K562 (cell line): ENCODE results near the gene ANKRD13B. TPM values are rescaled to one million over a fixed set of nuclear protein-coding genes. Genes with fewer than 3 reads are reported as not detected.

Experiments
- ATAC-seq: fragments of 200-7000 bp; cut with Tn5 transposase; 3 replicates; pipeline ENCODE4 v1.9.1; 2020; ENCODE audit warnings: moderate library complexity
- BruUV-seq: library from RNA; stranded (reverse); fragments of 400-500 nt; replicated peaks from 2 replicates; lab custom pipeline; 2021; lab: Mats Ljungman, UMichigan
- CTCF ChIA-PET: fragments of 300-600 bp; formaldehyde crosslinking; extraction: SDS; loops from one replicate; lab custom pipeline; 2021; ENCODE audit warnings: low intra/inter-chr PET ratio; lab: Yijun Ruan, JAX
- POLR2A ChIA-PET: fragments of 300-600, 350-650 bp; sonication (Branson Sonifier 250); formaldehyde crosslinking; extraction: SDS; loops from one replicate; lab custom pipeline; 2021; ENCODE audit warnings: antibody characterized with exemption, inconsistent platforms; lab: Yijun Ruan, JAX
- DNase-seq, 4 experiments: peaks; one replicate each; pipeline versions ENCODE4 v3.0.0 to v3.0.0-alpha.2; 2011 to 2018; ENCODE audit warnings: low spot score in 3 of 4, mixed read lengths in 3 of 4; ENCODE audit errors: extremely low read depth in 1 of 4
- FAIRE-seq: peaks from 2 replicates; lab custom pipeline; 2011; peaks lifted over from hg19 to GRCh38; lab: Jason Lieb, UNC
- H2AFZ ChIP-seq: 2 replicates; pipeline ENCODE4 v1.6.0; 2011; ENCODE audit warnings: low read depth, low read length, control low read depth, inconsistent platforms
- H3K27ac ChIP-seq: fragments of 200-600 bp; 3 replicates; pipeline ENCODE4 v1.8.0; 2011; ENCODE audit warnings: low read depth, mild to moderate bottlenecking, control low read depth, inconsistent platforms, low read length, moderate library complexity, mixed read lengths; ENCODE audit errors: extremely low read depth
- H3K27me3 ChIP-seq, 2 experiments: fragments of 300-600 bp in 1 of 2; 2 replicates in 1 of 2; 3 replicates in 1 of 2; pipeline versions ENCODE4 v1.6.0 to v1.8.0; 2011; ENCODE audit warnings: inconsistent platforms in 2 of 2, low read length in 2 of 2, mild to moderate bottlenecking in 1 of 2, mixed read lengths in 1 of 2, moderate library complexity in 1 of 2; ENCODE audit not compliant: control insufficient read depth in 2 of 2, insufficient read depth in 2 of 2
- H3K36me3 ChIP-seq: fragments of 300-600 bp; 3 replicates; pipeline ENCODE4 v1.8.0; 2011; ENCODE audit warnings: mild to moderate bottlenecking, low read length, inconsistent platforms; ENCODE audit not compliant: control insufficient read depth, insufficient read depth
- H3K4me1 ChIP-seq, 2 experiments: fragments of 200-600 bp in 1 of 2; replicated peaks in 1 of 2; 2 replicates in 1 of 2; 3 replicates in 1 of 2; pipeline versions ENCODE4 v1.5.1 to v1.8.0; 2011; ENCODE audit warnings: inconsistent platforms in 2 of 2, low read length in 2 of 2, mild to moderate bottlenecking in 1 of 2, mixed read lengths in 1 of 2, moderate library complexity in 1 of 2; ENCODE audit not compliant: control insufficient read depth in 2 of 2, insufficient read depth in 2 of 2
- H3K4me2 ChIP-seq: 2 replicates; pipeline ENCODE4 v1.6.1; 2011; ENCODE audit warnings: low read length, control low read depth, inconsistent platforms, mixed read lengths; ENCODE audit not compliant: insufficient read depth
- H3K4me3 ChIP-seq: fragments of 200-600 bp; sonication (generic), shearing (Covaris generic); 2 replicates; pipeline ENCODE4 v1.5.1; 2016; ENCODE audit warnings: control low read depth, inconsistent platforms
- H3K79me2 ChIP-seq: fragments of 200-600 bp; 3 replicates; pipeline ENCODE4 v1.8.0; 2011; ENCODE audit warnings: low read length, inconsistent platforms; ENCODE audit not compliant: control insufficient read depth, insufficient read depth
- H3K9ac ChIP-seq, 2 experiments: 2 replicates each; pipeline versions ENCODE4 v1.6.0 to v1.6.1; 2011; ENCODE audit warnings: low read depth in 2 of 2, low read length in 2 of 2, control low read depth in 1 of 2, inconsistent platforms in 1 of 2, mild to moderate bottlenecking in 1 of 2, mixed read lengths in 1 of 2; ENCODE audit not compliant: insufficient read depth in 1 of 2
- H3K9me1 ChIP-seq: one replicate; pipeline ENCODE4 v1.6.0; 2011; ENCODE audit warnings: inconsistent platforms, mild to moderate bottlenecking, low read length, moderate library complexity; ENCODE audit not compliant: control insufficient read depth, insufficient read depth
- H3K9me3 ChIP-seq: replicated peaks from 2 replicates; pipeline ENCODE4 v1.5.1; 2011; ENCODE audit warnings: low read depth, low read length, inconsistent platforms; ENCODE audit not compliant: control insufficient read depth, insufficient read depth
- H4K20me1 ChIP-seq: replicated peaks from 2 replicates; pipeline ENCODE4 v1.6.1; 2011; ENCODE audit warnings: low read length, inconsistent platforms, mixed read lengths; ENCODE audit not compliant: control insufficient read depth, insufficient read depth
- CSDE1 ChIP-seq, 2 experiments: fragments of 450-650 bp; IDR thresholded peaks; 2 replicates each; pipeline ENCODE4 v1.6.1; 2016; ENCODE audit warnings: mild to moderate bottlenecking in 1 of 2
- MAZ ChIP-seq, 2 experiments: fragments of 450-650 bp in 1 of 2; sonication (generic) in 1 of 2; formaldehyde crosslinking; IDR thresholded peaks in 1 of 2; conservative IDR thresholded peaks in 1 of 2; 2 replicates each; pipeline versions ENCODE4 v1.4.0 to v1.5.0; 2020; ENCODE audit warnings: mild to moderate bottlenecking in 1 of 2, missing genetic modification reagents in 1 of 2
- RCOR1 ChIP-seq, 2 experiments: IDR thresholded peaks; 2 replicates each; pipeline ENCODE4 v1.6.1; 2012; ENCODE audit warnings: low read depth in 2 of 2, low read length in 2 of 2, borderline replicate concordance in 1 of 2, improper control_type of control experiment in 1 of 2
- SRSF9 ChIP-seq: fragments of 200-400 bp; formaldehyde crosslinking; IDR thresholded peaks from 2 replicates; pipeline ENCODE4 v1.6.1; 2017; ENCODE audit warnings: low read depth, low read length, borderline replicate concordance
- ZNF133 ChIP-seq: fragments of 250-450 bp; sonication (Bioruptor Pico); IDR thresholded peaks from 2 replicates; pipeline ENCODE4 v1.4.0; 2020; ENCODE audit warnings: mild to moderate bottlenecking
- ZNF609 ChIP-seq: sonication (generic); formaldehyde crosslinking; IDR thresholded peaks from 2 replicates; pipeline ENCODE4 v1.8.1; 2023; ENCODE audit warnings: missing genetic modification reagents, mild to moderate bottlenecking, borderline replicate concordance
- ZNF717 ChIP-seq: fragments of 250-450 bp; sonication (Bioruptor Pico); IDR thresholded peaks from 2 replicates; pipeline ENCODE4 v1.5.0; 2021
- WGBS: fragments of 100-300 bp; shearing (Covaris generic); methylation state at CpG from one replicate; pipeline ENCODE4 v1.1.6; 2016; ENCODE audit warnings: low coverage, mixed read lengths; ENCODE audit not compliant: insufficient coverage; ENCODE audit errors: missing lambda C conversion rate; 5-methylcytosine and 5-hydroxymethylcytosine counted together
- in situ Hi-C: fragments of 300-500 bp; cut with MboI; formaldehyde crosslinking; loops from 4 replicates; pipeline ENCODE4 v1.15.0; 2018; ENCODE audit warnings: inconsistent platforms, mixed read lengths
- intact Hi-C: fragments of 100-400 bp; cut with micrococcal nuclease; formaldehyde crosslinking; loops from 2 replicates; pipeline ENCODE4 v1.14.2; 2022
- polyA plus RNA-seq, 8 experiments: library from polyadenylated mRNA; depleted of rRNA in 4 of 8; stranded (reverse) in 5 of 8; unstranded in 3 of 8; fragments of >200 nt; fragmentation: Nextera tagmentation in 2 of 8; fragmentation: Illumina TruSeq in 1 of 8; extraction: Ambion mirVana in 2 of 8; extraction: Trizol in 1 of 8; gene quantifications; 2 replicates each; pipeline versions ENCODE4 v1.2.1 to v1.2.3, GENCODE V29; 2011 to 2014; ENCODE audit warnings: inconsistent platforms in 1 of 8, missing spikeins in 1 of 8
- total RNA-seq, 7 experiments: library from RNA; depleted of rRNA in 6 of 7; stranded (reverse); fragments of >200 nt in 6 of 7; fragmentation: Illumina TruSeq in 2 of 7; extraction: Trizol in 2 of 7; gene quantifications; 2 replicates each; pipeline versions ENCODE4 v1.2.1 to v1.2.3, GENCODE V29; 2011 to 2021; ENCODE audit warnings: low replicate concordance in 1 of 7
- TF ChIP-seq, protein P1 (sequence below), 2 experiments: IDR thresholded peaks; 2 replicates each; pipeline ENCODE4 v1.6.1; 2012; ENCODE audit warnings: improper control_type of control experiment in 2 of 2, low read depth in 2 of 2, low read length in 2 of 2, borderline replicate concordance in 1 of 2
- TF ChIP-seq, protein P2 (sequence below): fragments of 250-450 bp; sonication (Bioruptor Pico); IDR thresholded peaks from 2 replicates; pipeline ENCODE4 v1.9.0; 2021; ENCODE audit warnings: mild to moderate bottlenecking

Gene ANKRD13B
- total and polyA plus RNA-seq, 9 of the 15 experiments (the other 6 are each of a cell fraction or from before 2014, with no cell fraction given), result 0.15 to 28.1 (median 4.6) TPM

- TF ChIP-seq, protein P1, sequence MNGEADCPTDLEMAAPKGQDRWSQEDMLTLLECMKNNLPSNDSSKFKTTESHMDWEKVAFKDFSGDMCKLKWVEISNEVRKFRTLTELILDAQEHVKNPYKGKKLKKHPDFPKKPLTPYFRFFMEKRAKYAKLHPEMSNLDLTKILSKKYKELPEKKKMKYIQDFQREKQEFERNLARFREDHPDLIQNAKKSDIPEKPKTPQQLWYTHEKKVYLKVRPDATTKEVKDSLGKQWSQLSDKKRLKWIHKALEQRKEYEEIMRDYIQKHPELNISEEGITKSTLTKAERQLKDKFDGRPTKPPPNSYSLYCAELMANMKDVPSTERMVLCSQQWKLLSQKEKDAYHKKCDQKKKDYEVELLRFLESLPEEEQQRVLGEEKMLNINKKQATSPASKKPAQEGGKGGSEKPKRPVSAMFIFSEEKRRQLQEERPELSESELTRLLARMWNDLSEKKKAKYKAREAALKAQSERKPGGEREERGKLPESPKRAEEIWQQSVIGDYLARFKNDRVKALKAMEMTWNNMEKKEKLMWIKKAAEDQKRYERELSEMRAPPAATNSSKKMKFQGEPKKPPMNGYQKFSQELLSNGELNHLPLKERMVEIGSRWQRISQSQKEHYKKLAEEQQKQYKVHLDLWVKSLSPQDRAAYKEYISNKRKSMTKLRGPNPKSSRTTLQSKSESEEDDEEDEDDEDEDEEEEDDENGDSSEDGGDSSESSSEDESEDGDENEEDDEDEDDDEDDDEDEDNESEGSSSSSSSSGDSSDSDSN (IDR thresholded peaks at IDR 0.05; ENCODE audit: borderline replicate concordance in 1 of 2, low read depth in 2 of 2, low read length in 2 of 2), result no peak
- TF ChIP-seq, all 486 proteins: peak for 0
These were observed 6.1 kb upstream of the ANKRD13B start (continued) for GRCh38 chr17:29586676-29587469.

GRCh38 chr17:29587591-29587990, 5.3 kb upstream of the ANKRD13B start:
- BruUV-seq, result no TSS peak
- no peak overlapping the region for H2AFZ ChIP-seq
- H3K27ac ChIP-seq, result no peak overlapping the region
- peaks cover 38 to 70% of the 10 kb centered on the region in 2 experiments for H3K4me1 ChIP-seq
- in situ Hi-C loops (no loop called here), intact Hi-C loops (no loop called here)
- H3K9ac ChIP-seq, result no peak overlapping the region; a peak in 1 of 4 replicates
- H3K27me3 ChIP-seq, result no peaks in the 10 kb centered on the region
- peaks cover 2% of the 10 kb centered on the region for H3K9me1 ChIP-seq
- FAIRE-seq (no peak), DNase-seq (no peak), ATAC-seq (no peak)
- no peaks in the 10 kb centered on the region; the same call in 1 of the 2 replicates for H4K20me1 ChIP-seq
- H3K9me3 ChIP-seq, result no peaks in the 10 kb centered on the region
- ChIA-PET POLR2A (interaction anchor here (0.8 to 3.8 kb wide), 3 partner anchors 11 to 28 kb away, joined by 3 to 25 read pairs (median 5); no protein-coding TSS in a partner anchor), CTCF (no interaction called here)
- H3K36me3 ChIP-seq, result peaks cover 3% of the 10 kb centered on the region; the same call in 1 of the 3 replicates
- no peak overlapping the region for H3K4me2 ChIP-seq
- H3K79me2 ChIP-seq, result peaks cover 24% of the 10 kb centered on the region
- 85% methylated on average over 6 of the region's 6 CpGs for WGBS
- no peak overlapping the region for H3K4me3 ChIP-seq
- TF ChIP-seq SRSF9 (no peak), MAZ (CRISPR knock-in tag; conservative IDR thresholded peaks at IDR 0.05 in 1 of 2, IDR thresholded peaks at IDR 0.05 in 1 of 2) (no peak), CSDE1 (IDR thresholded peaks at IDR 0.05) (no peak), RCOR1 (IDR thresholded peaks at IDR 0.05; ENCODE audit: borderline replicate concordance in 1 of 2, low read depth in 2 of 2, low read length in 2 of 2) (no peak), ZNF717 (CRISPR knock-in tag) (no peak), ZNF609 (no peak), ZNF133 (CRISPR knock-in tag) (no peak)
- TF ChIP-seq, protein P2, sequence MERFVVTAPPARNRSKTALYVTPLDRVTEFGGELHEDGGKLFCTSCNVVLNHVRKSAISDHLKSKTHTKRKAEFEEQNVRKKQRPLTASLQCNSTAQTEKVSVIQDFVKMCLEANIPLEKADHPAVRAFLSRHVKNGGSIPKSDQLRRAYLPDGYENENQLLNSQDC (CRISPR knock-in tag), result no peak
